SKM-1 (cell line): ENCODE data around the gene NCMAP.

Experiments
- DNase-seq: peaks from one replicate; lab custom pipeline; 2025; ENCODE audit not compliant: unreplicated experiment; lab: John Stamatoyannopoulos, UW

The NCMAP gene

DNA sequence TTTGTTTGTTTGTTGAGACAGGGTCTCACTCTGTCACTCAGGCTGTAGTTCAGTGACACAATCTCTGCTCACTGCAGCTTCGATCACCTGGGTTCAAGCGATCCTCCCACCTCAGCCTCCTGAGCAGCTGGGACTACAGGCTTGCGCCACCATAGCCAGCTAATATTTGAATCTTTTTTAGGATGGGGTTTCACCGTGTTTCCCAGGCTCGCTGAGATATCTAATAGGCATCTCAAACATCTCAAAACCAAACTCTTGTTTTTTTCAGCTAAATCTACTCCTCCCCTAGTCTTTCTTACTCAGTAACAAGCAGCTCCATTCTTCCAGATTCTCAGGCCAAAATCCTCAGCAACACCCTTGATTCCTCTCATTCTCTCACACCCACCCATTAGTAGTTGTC, 65.2 kb downstream of the NCMAP start:
- DNase-seq, result no peak

DNA sequence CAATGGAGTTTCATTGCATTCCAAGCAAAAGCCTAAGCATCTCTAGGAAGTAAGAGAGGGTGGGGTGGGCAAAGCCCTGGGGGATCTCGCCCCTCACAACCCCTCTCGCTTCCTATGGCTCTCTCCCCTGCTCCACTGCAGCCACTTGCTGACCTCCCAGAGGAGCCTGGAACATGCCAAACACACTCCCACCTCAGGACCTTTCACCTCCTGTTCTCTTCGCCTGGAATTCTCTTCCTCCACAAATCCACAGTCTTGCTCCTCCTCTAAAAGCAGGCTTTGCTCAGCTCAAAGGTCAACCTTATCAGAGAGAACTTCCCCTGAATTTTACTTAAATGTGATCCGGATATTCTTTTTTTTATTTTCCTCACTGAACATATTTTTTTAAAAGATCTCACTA, 66.3 kb downstream of the NCMAP start:
- DNase-seq, result no peak

DNA sequence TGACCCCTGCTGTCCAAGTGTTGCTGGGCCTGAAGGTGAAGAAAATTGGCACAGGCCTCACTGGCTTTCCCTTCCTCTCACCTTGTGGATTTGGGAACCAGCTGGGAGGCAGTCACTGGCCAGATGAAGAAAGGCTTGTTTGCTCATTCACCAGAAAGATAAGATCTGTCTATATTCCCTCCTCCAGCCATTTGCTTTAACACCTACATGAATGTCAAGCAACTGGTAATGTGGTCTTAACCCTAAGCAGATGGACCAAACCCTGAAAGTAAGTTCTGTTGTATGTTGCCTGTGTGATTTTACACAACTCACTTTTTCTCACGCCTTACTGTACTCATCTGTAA, 76.9 kb downstream of the NCMAP start:
- DNase-seq, result no peak

DNA sequence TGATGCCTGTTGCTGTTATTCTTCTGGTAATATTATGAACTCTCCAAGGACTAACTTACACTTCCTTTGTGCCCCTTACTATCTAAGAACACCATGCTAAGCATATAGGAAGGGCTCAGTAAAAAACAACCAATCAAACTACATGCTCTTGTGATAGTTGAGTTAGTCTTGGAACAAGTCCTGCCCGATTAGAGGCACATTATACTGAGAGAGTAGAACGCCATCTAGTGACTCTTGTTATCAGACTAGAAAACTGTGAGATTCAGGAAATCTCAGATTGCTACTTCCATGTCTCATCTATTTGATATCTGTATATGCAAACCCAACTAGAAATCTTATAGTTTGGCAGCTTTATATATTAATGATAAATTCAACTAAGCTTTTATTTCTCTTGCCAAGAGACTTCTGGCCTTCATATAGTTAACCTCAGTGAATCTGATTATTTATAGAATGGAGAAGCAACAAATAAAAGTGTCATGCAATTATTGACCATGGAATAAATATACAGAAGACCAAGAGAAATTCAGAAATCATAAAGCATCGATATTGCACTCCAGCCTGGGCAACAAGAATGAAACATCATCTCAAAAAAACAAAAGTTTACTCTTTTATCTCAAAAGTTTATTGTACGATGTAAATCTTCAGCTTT, 79.4 kb downstream of the NCMAP start:
- peak; percentile 36 for DNase-seq

GRCh38 chr1:24636661-24637357, 80.9 kb downstream of the NCMAP start:
- no peak for DNase-seq

DNA sequence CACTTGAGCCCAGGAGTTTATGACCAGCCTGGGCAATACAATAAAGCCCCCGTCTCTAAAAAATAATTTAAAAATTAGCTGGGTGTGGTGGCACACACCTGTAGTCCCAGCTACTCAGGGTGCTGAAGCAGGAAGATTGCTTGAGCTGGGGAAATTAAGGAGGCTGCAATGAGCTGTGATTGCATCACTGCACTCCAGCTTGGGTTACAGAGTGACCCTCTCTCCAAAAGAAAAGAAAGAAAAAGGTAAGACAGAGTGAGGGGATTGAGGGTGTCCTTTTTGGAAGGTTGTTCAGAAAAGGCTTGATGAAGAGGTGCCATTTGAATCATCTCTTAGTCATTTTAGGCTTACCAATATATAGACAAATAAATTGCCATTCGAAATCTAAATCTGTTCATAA, 83.2 kb downstream of the NCMAP start:
- no peak for DNase-seq

GRCh38 chr1:24639881-24640280, 84.0 kb downstream of the NCMAP start:
- no peak for DNase-seq

DNA sequence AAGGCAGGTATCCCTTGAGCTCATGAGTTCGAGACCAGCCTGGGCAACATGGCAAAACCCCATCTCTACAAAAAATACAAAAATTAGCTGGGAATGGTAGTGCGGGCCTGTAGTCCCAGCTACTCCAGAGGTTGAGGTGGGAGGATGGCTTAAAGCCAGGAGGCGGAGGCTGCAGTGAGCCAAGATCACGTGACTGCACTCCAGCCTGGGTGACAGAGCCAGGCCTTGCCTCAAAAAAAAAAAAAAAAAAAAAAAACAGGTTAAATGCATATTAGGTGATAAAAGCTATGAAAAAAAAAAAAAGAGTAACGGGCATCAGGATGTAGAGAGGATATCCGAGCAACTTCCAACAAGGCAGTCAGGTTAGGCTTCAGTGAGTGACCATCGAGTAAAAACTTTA, 84.4 kb downstream of the NCMAP start:
- no peak for DNase-seq

GRCh38 chr1:24641646-24642151, 85.8 kb downstream of the NCMAP start:
- DNase-seq, result no peak

DNA sequence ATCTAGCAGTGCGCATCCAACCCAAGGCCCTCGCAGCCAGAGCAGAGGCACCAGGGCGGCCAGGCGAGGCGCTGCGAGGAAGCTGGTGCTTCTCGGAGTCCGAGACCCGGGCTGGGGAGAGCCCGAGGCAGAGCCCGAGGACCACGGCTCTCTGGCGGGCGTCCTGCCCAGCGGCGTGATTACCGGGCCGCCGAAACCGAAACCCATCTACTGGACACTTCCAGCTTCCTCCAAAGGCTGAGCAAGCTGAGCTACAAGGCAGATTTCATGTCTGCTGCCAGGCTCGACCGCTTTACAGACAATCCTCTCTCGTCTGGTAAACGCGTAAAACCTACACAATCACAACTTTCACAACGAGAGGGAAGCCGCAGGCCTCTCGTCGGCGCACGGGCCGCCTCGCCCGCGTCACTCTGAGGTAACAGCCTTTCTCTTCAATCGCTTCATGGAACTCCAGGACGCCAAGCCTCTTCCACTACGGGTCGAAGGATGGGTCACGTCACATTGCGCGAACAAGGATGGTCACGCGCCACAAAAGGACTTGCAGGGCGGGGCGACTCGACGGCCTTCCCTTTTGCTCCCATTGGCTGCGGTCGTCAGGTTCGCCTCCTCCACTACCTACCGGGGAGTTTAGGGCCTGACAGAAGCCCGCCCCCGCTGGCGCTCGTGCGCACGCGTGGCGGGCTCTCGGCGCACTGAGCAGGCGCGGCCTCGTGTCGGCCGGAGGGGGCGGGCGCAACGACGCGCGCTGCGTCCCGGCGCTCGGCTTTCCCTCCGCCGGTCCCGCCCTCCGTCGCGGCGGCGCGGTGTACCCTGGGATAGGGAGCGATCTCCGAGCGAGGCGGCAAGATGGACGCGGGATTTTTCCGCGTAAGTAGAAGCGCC, 86.8 kb downstream of the NCMAP start, which contains the start of gene SRRM1:
TSS of gene SRRM1 (plus strand) at position 822 of the 882 bp plus-strand sequence. CDS start at position 847, 25 bp downstream.
- peak; percentile 97 for DNase-seq

DNA sequence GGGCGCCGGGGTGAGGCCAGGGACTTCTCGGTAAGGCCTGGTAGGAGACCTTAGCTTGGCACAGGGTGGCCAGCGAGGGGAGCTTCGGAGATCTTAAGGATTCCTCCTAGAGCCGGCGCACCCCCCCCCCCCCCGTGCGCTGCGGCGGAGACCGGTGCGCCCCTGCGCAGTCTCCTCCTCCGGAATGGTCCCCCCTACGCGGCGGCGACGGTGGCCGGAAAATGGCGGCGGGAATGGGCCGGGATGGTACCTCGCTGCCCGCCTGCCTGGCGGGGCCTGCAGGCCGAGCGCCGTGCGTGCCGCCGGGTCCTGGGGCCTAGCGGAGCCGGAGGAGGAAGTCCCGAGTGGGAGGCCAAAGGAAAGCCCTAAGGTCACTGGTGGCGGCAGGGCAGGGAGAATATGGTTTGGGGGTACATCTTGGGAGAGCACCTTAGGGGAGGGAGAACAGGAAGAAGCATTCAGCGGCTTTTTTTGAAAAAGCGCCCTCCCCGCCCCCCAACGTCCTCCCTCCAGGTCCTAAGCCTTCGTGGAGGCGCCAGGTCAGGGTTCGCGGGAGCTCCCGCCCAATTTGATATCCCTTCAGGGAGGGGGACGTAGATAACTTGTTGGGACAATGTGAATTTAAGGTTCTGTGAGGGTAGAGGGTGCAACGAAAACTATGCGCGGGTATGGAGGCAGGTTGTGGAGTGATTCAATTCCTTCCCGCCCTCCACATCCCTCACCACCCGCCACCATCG, 87.6 kb downstream of the NCMAP start:
- no peak for DNase-seq

- DNase-seq, result no peak
These were observed 88.2 kb downstream of the NCMAP start for GRCh38 chr1:24644100-24644384.

- DNase-seq, result no peak
These were observed 93.0 kb downstream of the NCMAP start for GRCh38 chr1:24648919-24649318.

- DNase-seq, result no peak
These were observed 96.5 kb downstream of the NCMAP start for GRCh38 chr1:24652382-24652781.

DNA sequence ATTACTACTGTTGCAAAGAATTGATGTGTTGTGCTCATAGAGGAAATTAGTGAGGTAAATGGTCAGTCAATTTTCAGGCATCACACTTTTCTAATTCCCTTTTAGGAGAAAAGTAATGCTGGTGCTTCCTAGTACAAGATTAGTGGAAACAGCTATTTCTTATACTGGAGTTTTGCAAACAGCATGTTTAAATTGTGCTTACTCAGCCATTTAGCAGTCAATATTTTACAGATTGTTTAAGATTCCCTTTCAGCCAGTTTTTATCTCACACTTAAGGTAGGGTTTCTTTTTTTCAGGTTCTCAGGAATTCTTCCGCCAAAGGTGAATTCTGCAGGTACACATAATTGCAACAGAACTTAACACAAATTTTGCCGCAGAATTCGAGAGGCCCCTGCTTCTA, 98.1 kb downstream of the NCMAP start:
- no peak for DNase-seq

DNA sequence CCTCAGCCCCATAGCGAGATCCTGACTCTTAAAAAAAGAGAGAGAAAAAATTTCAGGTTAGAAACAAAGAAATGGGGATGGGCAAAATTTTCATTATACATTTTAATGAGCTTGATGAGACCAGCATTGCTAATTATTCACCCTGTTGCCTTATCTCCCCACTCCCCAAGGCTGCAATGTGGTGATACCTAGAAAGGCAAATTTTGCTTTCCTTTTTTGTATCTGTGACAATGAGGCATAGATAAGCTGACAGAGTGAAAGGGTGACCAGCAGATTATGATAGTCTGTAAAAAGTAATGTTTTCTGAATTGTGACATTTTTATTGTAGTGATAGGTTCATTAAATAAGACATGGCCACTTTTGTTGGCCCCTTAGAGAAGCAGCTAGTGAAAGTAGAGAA, 100.2 kb downstream of the NCMAP start:
- DNase-seq, result no peak

- DNase-seq, result no peak
These were observed 101.9 kb downstream of the NCMAP start for GRCh38 chr1:24657781-24658180.
